KOPT-K1 (cell line): ENCODE measurements around the gene SLC12A9.
"Not testable (repeated sequence)": the region's sequence is repeated elsewhere in the genome, so short reads cannot be mapped to it uniquely, and the experiment has no call there.

ENCODE experiments used
- H3K27ac ChIP-seq: fragments of 200-600 bp; sonication (generic); 2 replicates; pipeline ENCODE4 v1.5.1; 2016; ENCODE audit warnings: antibody characterized with exemption, mild to moderate bottlenecking, low read depth, low read length; ENCODE audit not compliant: poor library complexity, severe bottlenecking
- H3K36me3 ChIP-seq: fragments of 200-600 bp; sonication (generic); 2 replicates; pipeline ENCODE4 v1.5.1; 2017; ENCODE audit warnings: antibody characterized with exemption, mild to moderate bottlenecking, low read length, moderate library complexity; ENCODE audit not compliant: insufficient read depth
- H3K9me3 ChIP-seq: fragments of 200-600 bp; sonication (generic); 2 replicates; pipeline ENCODE4 v1.5.1; 2017; ENCODE audit warnings: antibody characterized with exemption, low read length, mild to moderate bottlenecking; ENCODE audit not compliant: insufficient read depth, poor library complexity, severe bottlenecking

SLC12A9 gene

DNA sequence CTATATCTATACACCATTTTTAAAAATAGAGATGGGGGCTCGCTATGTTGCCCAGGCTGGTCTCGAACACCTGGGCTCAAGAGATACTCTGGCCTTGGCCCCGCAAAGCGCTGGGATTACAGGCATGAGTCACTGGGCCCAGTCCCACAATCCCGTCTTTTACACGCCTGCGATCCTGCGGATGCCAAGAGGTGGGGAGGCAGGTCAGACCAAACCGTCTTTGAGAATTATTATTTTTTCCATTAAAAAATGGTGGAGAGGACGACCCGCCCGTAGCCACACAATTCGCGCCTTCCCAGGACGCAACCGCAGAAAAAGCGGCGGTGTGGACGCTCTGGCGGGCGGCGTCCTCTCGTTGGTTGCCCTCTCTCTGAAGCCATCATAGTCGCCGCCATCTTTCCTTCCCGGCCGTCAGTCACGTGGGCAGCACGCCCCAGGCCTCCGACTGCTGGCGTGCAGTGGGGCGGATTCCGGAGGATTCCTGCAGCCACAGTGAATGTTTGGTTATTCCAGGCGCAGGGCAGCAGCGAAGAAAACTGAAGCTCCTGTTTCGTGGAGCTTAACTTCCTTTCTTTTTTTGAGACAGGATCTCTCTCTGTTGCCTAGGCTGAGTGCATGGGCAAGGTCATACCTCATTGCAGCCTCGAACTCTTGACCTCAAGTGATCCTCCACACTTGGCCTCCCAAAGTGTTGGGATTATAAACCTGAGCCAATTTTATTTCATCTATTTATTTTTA is 15.2 kb upstream of the SLC12A9 start:
- H3K9me3 ChIP-seq: no peaks in the 10 kb centered on the region
- H3K27ac ChIP-seq: no peak overlapping the region
- no peaks in the 10 kb centered on the region for H3K36me3 ChIP-seq

DNA sequence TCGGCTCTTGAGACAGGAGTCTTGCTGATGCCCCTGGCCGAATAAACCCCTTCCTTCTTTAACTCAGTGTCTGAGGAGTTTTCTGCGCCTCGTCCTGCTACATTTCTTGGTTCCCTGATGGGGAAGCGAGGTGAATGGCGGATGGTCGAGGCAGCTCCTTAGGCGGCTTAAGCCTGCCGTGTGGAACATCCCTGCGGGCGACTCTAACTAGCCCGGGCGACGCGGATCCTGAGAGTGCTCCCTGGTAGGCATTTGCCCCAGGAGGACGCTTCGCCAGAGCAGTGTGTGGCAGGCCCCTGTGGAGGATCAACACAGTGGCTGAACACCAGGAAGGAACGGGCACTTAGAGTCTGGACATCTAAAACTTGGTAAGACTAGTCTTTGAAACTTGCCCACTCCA is 13.2 kb upstream of the SLC12A9 start:
- no peaks in the 10 kb centered on the region for H3K9me3 ChIP-seq
- no peak overlapping the region for H3K27ac ChIP-seq

GRCh38 chr7:100840470-100841100 is 11.9 kb upstream of the SLC12A9 start:
- no peaks in the 10 kb centered on the region for H3K9me3 ChIP-seq
- no peak overlapping the region for H3K27ac ChIP-seq
- H3K36me3 ChIP-seq: no peaks in the 10 kb centered on the region

More for the DNA sequence above, 13.2 kb upstream of the SLC12A9 start:
- H3K36me3 ChIP-seq: no peaks in the 10 kb centered on the region

DNA sequence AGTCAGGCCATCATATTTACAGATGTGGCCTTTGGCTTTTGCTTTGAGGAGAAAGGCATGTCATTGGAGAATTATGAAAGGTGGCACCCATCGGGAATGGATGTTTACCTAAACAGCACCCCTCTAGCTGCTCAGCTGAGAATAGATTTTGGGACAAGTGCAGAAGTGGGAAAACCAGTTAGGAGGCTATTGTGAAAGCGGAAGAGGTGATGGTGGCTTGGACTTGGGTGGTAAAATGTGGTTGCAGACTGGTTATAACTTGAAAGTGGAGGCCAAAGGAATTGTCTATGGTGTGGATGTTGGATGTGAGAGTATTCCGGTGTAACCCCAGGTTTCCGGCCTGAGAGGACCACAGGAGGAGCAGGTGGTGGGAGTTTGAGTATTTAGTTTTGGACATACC is 5.2 kb upstream of the SLC12A9 start:
- Histone ChIP-seq H3K9me3 (no peaks in the 10 kb centered on the region), H3K27ac (no peak overlapping the region), H3K36me3 (no peaks in the 10 kb centered on the region)

DNA sequence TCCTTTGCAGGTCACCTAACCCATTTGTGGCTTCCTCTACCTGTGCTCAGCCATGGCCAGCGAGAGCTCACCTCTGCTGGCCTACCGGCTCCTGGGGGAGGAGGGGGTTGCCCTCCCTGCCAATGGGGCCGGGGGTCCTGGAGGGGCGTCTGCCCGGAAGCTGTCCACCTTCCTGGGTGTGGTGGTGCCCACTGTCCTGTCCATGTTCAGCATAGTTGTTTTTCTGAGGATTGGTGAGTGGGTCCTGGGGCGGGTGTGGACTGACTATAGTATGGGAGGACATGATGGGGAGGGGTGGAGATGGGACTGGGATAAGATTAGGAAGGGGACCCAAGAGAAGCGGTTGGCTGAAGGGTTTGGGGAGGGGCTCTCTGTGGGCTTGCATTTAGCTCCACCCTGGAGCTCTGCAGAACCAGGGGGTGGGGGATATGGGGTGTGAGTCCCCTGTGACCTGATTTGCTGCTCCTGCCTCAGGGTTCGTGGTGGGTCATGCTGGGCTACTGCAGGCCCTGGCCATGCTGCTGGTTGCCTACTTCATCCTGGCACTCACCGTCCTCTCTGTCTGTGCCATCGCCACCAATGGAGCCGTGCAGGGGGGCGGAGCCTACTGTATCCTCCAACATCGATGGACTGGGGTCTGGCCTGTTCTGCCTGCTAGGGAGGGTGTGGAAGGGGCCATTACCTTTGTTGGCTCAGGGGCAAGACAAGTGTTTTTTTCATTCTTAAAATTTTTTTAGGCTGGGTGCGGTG is 1.8 kb downstream of the SLC12A9 start:
- no peaks in the 10 kb centered on the region for H3K9me3 ChIP-seq
- no peak overlapping the region for H3K27ac ChIP-seq
- H3K36me3 ChIP-seq: no peaks in the 10 kb centered on the region; the same call in 1 of the 2 replicates

- H3K36me3 ChIP-seq, H3K27ac ChIP-seq, H3K9me3 ChIP-seq: not testable (repeated sequence)
Observed at GRCh38 chr7:100854899-100855298, 2.4 kb downstream of the SLC12A9 start.

DNA sequence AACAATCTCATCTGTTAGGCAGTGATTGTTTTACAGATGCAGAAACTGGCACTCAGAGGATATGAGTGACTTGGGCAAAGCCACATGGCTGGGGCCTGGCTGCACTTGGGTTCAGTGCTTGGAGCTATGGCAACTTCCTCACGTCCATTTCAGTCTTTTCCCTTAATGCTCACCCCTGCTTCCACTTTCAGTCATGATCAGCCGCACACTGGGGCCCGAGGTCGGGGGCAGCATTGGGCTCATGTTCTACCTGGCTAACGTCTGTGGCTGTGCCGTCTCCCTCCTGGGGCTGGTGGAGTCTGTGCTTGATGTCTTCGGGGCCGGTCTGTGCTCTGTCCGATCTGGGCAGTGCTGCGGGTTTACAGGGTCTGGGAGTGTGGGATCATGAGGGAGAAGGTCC is 3.0 kb downstream of the SLC12A9 start:
- Histone ChIP-seq H3K36me3 (peaks cover 6% of the 10 kb centered on the region; the same call in 1 of the 2 replicates), H3K9me3 (no peaks in the 10 kb centered on the region), H3K27ac (no peak overlapping the region)

- Histone ChIP-seq H3K9me3 (no peaks in the 10 kb centered on the region), H3K27ac (no peak overlapping the region), H3K36me3 (peaks cover 14% of the 10 kb centered on the region; the same call in 1 of the 2 replicates)
Observed at GRCh38 chr7:100856871-100857282, 4.4 kb downstream of the SLC12A9 start.

GRCh38 chr7:100859856-100860255 is 7.3 kb downstream of the SLC12A9 start:
- Histone ChIP-seq H3K9me3 (no peaks in the 10 kb centered on the region), H3K36me3 (peaks cover 36% of the 10 kb centered on the region; the same call in 1 of the 2 replicates), H3K27ac (no peak overlapping the region)

- no peaks in the 10 kb centered on the region for H3K9me3 ChIP-seq
- no peak overlapping the region for H3K27ac ChIP-seq
- peaks cover 36% of the 10 kb centered on the region; the same call in 1 of the 2 replicates for H3K36me3 ChIP-seq
Observed at GRCh38 chr7:100860702-100861615, 8.4 kb downstream of the SLC12A9 start.

DNA sequence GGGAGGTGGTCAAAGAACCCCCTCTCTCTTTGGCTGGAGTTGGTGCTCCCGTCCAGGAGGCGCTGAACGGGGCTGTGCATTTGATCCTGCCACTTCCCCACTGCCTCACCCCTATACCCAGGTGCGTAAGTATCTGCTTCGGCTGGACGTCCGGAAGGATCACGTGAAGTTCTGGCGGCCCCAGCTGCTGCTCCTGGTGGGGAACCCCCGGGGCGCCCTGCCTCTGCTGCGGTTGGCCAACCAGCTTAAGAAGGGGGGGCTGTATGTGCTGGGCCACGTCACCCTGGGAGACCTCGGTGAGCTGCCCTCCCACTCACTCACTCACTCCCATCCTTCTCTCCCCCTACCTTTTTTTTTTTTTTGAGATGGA is 9.1 kb downstream of the SLC12A9 start:
- Histone ChIP-seq H3K36me3 (peaks cover 36% of the 10 kb centered on the region; the same call in 1 of the 2 replicates), H3K27ac (no peak overlapping the region)

DNA sequence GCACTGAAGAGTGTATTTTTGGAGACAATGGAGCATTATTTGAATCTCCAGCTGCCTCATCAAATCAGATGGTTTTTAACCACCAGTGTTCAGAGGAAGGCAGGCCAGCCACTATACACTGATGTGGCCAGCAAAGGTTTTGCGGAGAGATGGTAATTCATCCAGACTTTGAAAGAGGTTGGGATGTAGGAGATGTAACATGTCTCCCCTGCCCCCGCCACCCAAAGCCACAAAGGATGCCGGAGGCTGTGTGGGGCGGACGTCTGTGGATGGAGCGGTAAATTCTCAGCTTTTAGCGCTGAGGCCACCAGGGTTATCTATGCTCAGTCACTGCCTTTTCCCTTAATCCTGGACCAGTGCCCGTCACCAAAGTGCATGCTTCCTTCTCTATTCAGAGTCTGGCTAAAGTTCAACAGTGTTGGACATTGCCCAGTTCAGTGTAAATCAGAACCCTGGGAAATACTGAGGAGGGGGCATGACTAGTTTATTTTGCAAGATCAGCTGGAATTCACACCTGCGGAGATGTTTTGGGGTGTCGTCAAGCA is 11.0 kb downstream of the SLC12A9 start:
- H3K9me3 ChIP-seq: no peaks in the 10 kb centered on the region
- no peak overlapping the region for H3K27ac ChIP-seq
- H3K36me3 ChIP-seq: peaks cover 36% of the 10 kb centered on the region; the same call in 1 of the 2 replicates

More for the DNA sequence above, 9.1 kb downstream of the SLC12A9 start:
- H3K9me3 ChIP-seq: no peaks in the 10 kb centered on the region

DNA sequence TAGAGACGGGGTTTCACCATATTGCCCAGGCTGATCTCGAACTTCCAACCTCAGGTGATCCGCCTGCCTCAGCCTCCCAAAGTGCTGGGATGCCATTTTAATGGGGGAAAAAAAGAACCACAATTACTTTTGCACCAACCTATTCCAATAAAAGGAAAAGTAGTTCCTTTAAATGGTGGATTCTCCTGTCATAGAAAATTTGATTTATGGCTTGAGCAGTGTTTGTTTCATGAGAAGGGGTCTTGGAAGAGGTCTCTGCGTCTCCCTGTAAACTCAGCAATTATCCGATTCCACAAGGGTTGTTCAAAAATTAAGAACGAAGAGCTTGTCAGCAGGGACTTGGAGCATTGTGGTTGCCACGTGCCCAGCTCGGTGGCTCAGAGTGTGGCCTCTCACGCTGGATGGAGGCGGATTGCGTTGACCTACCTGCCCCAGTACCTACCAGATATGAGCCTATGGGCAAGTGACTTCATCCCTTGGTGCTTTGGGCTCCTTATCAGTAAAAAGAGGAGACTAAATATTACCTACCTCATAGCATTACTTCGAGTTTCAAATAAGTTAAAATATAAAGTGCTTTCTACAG is 11.8 kb downstream of the SLC12A9 start:
- peaks cover 36% of the 10 kb centered on the region; the same call in 1 of the 2 replicates for H3K36me3 ChIP-seq
- H3K9me3 ChIP-seq: no peaks in the 10 kb centered on the region
- H3K27ac ChIP-seq: no peak overlapping the region

DNA sequence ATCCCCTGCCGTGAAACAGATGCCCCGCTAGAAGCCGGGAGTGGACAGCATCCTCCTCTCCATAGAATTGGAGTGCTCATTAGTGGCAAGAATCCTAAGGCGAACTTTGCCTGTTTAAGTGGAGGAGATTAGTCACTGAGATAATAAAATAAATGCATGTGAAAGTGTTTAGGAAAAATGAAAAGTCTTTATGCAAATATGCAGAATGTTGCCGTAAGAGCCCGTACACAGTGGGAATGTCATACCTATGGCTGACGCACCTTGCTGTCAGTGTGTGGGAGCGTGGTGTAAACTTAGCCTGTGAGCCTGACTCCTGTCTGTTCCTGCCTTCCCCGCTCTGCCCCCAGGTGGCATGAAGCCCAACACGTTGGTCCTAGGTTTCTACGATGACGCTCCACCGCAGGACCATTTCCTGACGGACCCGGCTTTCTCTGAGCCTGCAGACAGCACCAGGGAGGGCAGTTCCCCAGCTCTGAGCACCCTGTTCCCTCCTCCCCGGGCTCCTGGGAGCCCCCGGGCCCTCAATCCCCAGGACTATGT is 12.9 kb downstream of the SLC12A9 start:
- Histone ChIP-seq H3K36me3 (peaks cover 30% of the 10 kb centered on the region; the same call in 1 of the 2 replicates), H3K9me3 (no peaks in the 10 kb centered on the region), H3K27ac (no peak overlapping the region)
